Upper lobe of left lung (tissue), 4 donors: ENCODE results near the gene KRT80.

ENCODE experiments used
- CTCF ChIP-seq, 6 experiments: fragments of 450-650 bp in 4 of 6; fragments of 200-600 bp in 2 of 6; sonication (generic) in 2 of 6; IDR thresholded peaks; one replicate each; pipeline ENCODE4 v1.5.1; 2016 to 2019; ENCODE audit warnings: antibody characterized with exemption in 6 of 6
- POLR2A ChIP-seq, 4 donors: fragments of 450-650 bp; IDR thresholded peaks; one replicate each; pipeline ENCODE4 v1.5.1; 2016 to 2017; ENCODE audit warnings: antibody characterized with exemption in 4 of 4, mild to moderate bottlenecking in 2 of 4
- POLR2AphosphoS5 ChIP-seq, 2 donors: sonication (generic); formaldehyde crosslinking; IDR thresholded peaks; one replicate each; pipeline ENCODE4 v1.5.1; 2017; ENCODE audit warnings: antibody characterized with exemption in 2 of 2

GRCh38 chr12:52180971-52181628 lies 10.7 kb downstream of the KRT80 start:
- no peak for TF ChIP-seq CTCF (IDR thresholded peaks at IDR 0.05)
- TF ChIP-seq POLR2A (IDR thresholded peaks at IDR 0.05) = no peak
- no peak for TF ChIP-seq POLR2AphosphoS5 (IDR thresholded peaks at IDR 0.05)
